ENCODE data around the gene ALOX5. TPM values are rescaled to one million over a fixed set of nuclear protein-coding genes. Genes with fewer than 3 reads are reported as not detected.

Gene ALOX5
- total RNA-seq, 4 donors from 2014 or later: 12.3 to 46.1 (median 14.7) TPM

GRCh38 chr10:45490277-45490676, 116.3 kb downstream of the ALOX5 start:
- TF ChIP-seq POLR2AphosphoS5 (IDR thresholded peaks at IDR 0.05): no peak
- TF ChIP-seq EP300 (IDR thresholded peaks at IDR 0.05): no peak
- no peak for TF ChIP-seq POLR2A (IDR thresholded peaks at IDR 0.05)
- TF ChIP-seq, protein P1, sequence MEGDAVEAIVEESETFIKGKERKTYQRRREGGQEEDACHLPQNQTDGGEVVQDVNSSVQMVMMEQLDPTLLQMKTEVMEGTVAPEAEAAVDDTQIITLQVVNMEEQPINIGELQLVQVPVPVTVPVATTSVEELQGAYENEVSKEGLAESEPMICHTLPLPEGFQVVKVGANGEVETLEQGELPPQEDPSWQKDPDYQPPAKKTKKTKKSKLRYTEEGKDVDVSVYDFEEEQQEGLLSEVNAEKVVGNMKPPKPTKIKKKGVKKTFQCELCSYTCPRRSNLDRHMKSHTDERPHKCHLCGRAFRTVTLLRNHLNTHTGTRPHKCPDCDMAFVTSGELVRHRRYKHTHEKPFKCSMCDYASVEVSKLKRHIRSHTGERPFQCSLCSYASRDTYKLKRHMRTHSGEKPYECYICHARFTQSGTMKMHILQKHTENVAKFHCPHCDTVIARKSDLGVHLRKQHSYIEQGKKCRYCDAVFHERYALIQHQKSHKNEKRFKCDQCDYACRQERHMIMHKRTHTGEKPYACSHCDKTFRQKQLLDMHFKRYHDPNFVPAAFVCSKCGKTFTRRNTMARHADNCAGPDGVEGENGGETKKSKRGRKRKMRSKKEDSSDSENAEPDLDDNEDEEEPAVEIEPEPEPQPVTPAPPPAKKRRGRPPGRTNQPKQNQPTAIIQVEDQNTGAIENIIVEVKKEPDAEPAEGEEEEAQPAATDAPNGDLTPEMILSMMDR (IDR thresholded peaks at IDR 0.05): no peak
- DNase-seq (ENCODE audit: low spot score in 2 of 2): no peak
- WGBS: 96% methylated on average over 3 of the region's 3 CpGs

GRCh38 chr10:45491061-45491460, 117.0 kb downstream of the ALOX5 start:
- H3K4me3 ChIP-seq: no peak overlapping the region
- H3K4me1 ChIP-seq: no peaks in the 10 kb centered on the region
- no peak for DNase-seq (ENCODE audit: low spot score in 2 of 2)
- TF ChIP-seq EP300 (IDR thresholded peaks at IDR 0.05): no peak
- TF ChIP-seq, protein P1 (IDR thresholded peaks at IDR 0.05): no peak
- no peak for TF ChIP-seq POLR2A (IDR thresholded peaks at IDR 0.05)
- no peak for TF ChIP-seq POLR2AphosphoS5 (IDR thresholded peaks at IDR 0.05)
- no peak overlapping the region for H3K27ac ChIP-seq
- 85% methylated on average over 7 of the region's 7 CpGs for WGBS
- peaks cover 12% of the 10 kb centered on the region for H3K36me3 ChIP-seq
- no peaks in the 10 kb centered on the region for H3K27me3 ChIP-seq
- H3K9me3 ChIP-seq: no peaks in the 10 kb centered on the region

More at GRCh38 chr10:45490277-45490676, 116.3 kb downstream of the ALOX5 start:
- Histone ChIP-seq H3K27ac (no peak overlapping the region), H3K27me3 (no peaks in the 10 kb centered on the region), H3K9me3 (no peaks in the 10 kb centered on the region), H3K4me3 (no peak overlapping the region), H3K36me3 (peaks cover 12% of the 10 kb centered on the region), H3K4me1 (no peaks in the 10 kb centered on the region)

Other genes starting within 250 kb of the ALOX5 start
- gene OR13A1, start 58.6 kb upstream of the ALOX5 start, total RNA-seq: not detected

All from suprapubic skin (tissue), 4 donors.